Glutamatergic neuron (in vitro differentiated cells): ENCODE measurements around the gene DNAH14. TPM values are rescaled to one million over a fixed set of nuclear protein-coding genes. Genes with fewer than 3 reads are reported as not detected.
"Not testable (repeated sequence)": the region's sequence is repeated elsewhere in the genome, so short reads cannot be mapped to it uniquely, and the experiment has no call there.

Source experiments
- DNase-seq: peaks from one replicate; pipeline ENCODE4 v3.0.0; 2022
- H3K27ac Mint-ChIP-seq: one replicate; pipeline ENCODE4 v1.8.0; 2020; ENCODE audit warnings: mild to moderate bottlenecking, mixed read lengths, inconsistent platforms; ENCODE audit not compliant: unreplicated experiment
- H3K27me3 Mint-ChIP-seq: one replicate; pipeline ENCODE4 v1.8.0; 2020; ENCODE audit warnings: mild to moderate bottlenecking, moderate library complexity, mixed read lengths, inconsistent platforms; ENCODE audit not compliant: unreplicated experiment
- H3K36me3 Mint-ChIP-seq: one replicate; pipeline ENCODE4 v1.8.0; 2020; ENCODE audit warnings: mild to moderate bottlenecking, mixed read lengths, inconsistent platforms; ENCODE audit not compliant: unreplicated experiment
- H3K4me1 Mint-ChIP-seq: one replicate; pipeline ENCODE4 v1.8.0; 2020; ENCODE audit warnings: mild to moderate bottlenecking, low read depth, mixed read lengths, inconsistent platforms; ENCODE audit not compliant: unreplicated experiment
- H3K4me3 Mint-ChIP-seq: one replicate; pipeline ENCODE4 v1.8.0; 2020; ENCODE audit warnings: mild to moderate bottlenecking, mixed read lengths, inconsistent platforms; ENCODE audit not compliant: unreplicated experiment
- H3K9me3 Mint-ChIP-seq: one replicate; pipeline ENCODE4 v1.8.0; 2020; ENCODE audit warnings: mild to moderate bottlenecking, moderate library complexity, mixed read lengths, inconsistent platforms; ENCODE audit not compliant: unreplicated experiment
- long read RNA-seq: library from polyadenylated mRNA; unstranded; transcript quantifications from one replicate; pipeline ENCODE4 v2.0.0, GENCODE V29; 2020; ENCODE audit not compliant: unreplicated experiment
- total RNA-seq: library from RNA; stranded (reverse); fragmentation: NEBNext Ultra II Directional; extraction: Animal tissue kit (Norgen Biotek cat#: 25700); gene quantifications from one replicate; pipeline ENCODE4 v1.2.1, GENCODE V29; 2021; ENCODE audit not compliant: unreplicated experiment
- TF ChIP-seq, protein P1 (sequence below): fragments of 200-600 bp; sonication (generic); IDR thresholded peaks from one replicate; pipeline ENCODE4 v1.5.0; 2021; ENCODE audit not compliant: partially characterized antibody, unreplicated experiment

The DNAH14 gene
- 36.6 TPM for total RNA-seq
- long read RNA-seq, partial matches to known transcripts, result 1 of 4 reads
- long read RNA-seq, other reads (novel, unspliced or antisense), result 3 of 4 reads

DNA sequence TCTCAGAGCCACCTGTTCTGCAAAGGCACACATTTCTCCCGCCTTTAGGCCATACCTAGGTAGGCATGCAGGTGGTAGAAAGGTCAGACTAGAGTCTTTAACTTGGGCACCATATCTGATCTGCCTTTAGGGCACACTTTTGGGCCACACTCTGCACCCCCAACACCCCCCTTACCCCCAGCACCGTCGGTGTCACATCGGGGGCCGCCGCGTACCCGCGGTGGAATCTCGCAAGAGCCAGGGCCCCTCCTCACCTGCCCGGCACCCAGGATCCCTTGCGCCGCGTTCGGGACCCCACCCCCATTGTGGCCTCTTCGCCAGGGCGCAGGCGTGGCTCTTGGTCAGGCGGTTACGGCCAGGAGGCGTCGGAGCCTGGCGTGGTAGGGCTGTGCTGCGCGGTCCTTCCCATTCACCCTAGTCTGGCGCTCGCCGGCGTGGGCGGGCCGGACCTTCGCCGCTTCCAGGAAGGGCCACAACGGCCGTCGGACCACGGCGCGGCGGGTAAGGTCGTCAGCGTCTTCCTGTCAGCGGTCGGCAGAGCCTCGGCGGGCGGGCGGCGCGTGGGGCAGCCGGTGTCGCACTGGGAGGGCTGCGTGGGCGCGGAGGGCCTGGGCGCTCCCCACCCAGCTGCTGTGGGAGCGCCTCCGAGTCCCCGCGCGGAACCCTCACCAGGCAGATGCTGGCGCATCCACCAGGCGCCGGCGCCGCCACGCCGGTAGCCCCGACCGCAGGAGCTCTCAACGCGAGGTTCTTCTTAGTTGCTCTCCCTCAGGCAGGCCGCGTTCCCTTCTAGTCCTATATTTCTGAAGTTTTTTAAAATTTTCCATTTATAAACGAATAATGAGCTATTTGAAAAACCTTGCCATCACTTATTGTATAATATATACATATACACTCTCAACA is at the start of gene DNAH14:
Gene DNAH14, plus strand, starts transcription at position 341 of the 903 bp plus-strand sequence. CDS start 23,028 bp downstream, outside the sequence.
- H3K27ac Mint-ChIP-seq, result peak within 1 kb of the TSS; percentile 43
- H3K4me3 Mint-ChIP-seq, result peak within 1 kb of the TSS; percentile 86
- H3K4me1 Mint-ChIP-seq, result no peaks in the 10 kb centered on the region
- H3K36me3 Mint-ChIP-seq, result peaks cover 28% of the 10 kb centered on the region
- peaks cover 2% of the 10 kb centered on the region for H3K27me3 Mint-ChIP-seq
- peaks cover 14% of the 10 kb centered on the region for H3K9me3 Mint-ChIP-seq
- TF ChIP-seq, protein P1, sequence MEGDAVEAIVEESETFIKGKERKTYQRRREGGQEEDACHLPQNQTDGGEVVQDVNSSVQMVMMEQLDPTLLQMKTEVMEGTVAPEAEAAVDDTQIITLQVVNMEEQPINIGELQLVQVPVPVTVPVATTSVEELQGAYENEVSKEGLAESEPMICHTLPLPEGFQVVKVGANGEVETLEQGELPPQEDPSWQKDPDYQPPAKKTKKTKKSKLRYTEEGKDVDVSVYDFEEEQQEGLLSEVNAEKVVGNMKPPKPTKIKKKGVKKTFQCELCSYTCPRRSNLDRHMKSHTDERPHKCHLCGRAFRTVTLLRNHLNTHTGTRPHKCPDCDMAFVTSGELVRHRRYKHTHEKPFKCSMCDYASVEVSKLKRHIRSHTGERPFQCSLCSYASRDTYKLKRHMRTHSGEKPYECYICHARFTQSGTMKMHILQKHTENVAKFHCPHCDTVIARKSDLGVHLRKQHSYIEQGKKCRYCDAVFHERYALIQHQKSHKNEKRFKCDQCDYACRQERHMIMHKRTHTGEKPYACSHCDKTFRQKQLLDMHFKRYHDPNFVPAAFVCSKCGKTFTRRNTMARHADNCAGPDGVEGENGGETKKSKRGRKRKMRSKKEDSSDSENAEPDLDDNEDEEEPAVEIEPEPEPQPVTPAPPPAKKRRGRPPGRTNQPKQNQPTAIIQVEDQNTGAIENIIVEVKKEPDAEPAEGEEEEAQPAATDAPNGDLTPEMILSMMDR, result no peak
- peak; percentile 84 for DNase-seq

DNA sequence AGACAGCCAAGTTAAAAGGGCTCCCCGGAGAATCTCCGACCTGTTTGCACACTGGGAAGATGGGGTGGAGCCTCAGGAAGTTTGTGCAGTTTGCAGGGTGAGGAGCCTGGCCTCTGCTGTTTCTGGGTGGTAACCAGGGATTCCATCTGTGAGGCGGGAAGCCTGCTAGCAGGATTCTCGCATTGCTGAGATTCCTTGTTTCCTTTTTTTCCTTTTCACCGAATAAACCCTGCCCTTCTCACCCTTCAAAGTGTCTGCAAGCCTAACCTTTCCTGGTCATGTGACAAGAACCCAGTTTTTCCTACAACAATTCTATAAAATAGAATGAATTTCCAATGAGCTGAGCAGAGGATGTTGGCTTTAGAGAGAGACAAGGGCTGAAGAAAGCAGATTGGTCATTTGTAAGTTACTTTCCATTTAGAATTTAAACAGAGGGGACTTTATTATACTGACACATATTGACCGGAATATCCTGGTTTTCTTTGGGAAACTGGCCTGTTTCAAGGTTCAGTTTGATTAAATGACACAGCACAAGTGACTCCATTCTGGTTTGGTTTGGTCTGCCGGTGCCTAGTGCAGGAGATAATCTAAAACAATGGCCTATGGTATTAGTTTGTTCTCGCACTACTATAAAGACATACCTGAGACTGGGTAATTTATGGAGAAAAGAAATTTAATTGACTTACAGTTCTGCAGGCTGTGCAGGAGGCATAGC is 48.7 kb upstream of the DNAH14 start:
- peaks cover 1% of the 10 kb centered on the region for H3K9me3 Mint-ChIP-seq
- no peak overlapping the region for H3K27ac Mint-ChIP-seq
- TF ChIP-seq, protein P1, result no peak
- H3K4me3 Mint-ChIP-seq, result no peak overlapping the region
- DNase-seq, result no peak
- no peaks in the 10 kb centered on the region for H3K27me3 Mint-ChIP-seq
- H3K36me3 Mint-ChIP-seq, result peaks cover 7% of the 10 kb centered on the region
- H3K4me1 Mint-ChIP-seq, result peaks cover 5% of the 10 kb centered on the region

DNA sequence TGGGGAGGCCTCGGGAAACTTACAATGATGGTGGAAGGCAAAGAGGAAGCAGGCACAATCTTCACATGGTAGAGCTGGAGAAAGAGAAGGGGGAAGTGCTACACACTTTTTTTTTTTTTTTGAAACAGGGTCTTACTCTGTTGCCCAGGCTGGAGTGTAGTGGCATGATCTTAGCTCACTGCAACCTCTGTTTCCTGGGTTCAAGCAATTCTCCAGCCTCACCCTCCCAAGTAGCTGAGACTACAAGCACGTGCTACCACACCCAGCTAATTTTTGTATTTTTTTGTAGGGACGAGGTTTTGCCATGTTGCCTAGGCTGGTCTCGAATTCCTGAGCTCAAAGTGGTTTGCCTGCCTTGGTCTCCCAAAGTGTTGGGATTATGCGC is 48.2 kb upstream of the DNAH14 start:
- not testable (repeated sequence) for H3K27me3 Mint-ChIP-seq, H3K27ac Mint-ChIP-seq, H3K9me3 Mint-ChIP-seq, DNase-seq, H3K4me3 Mint-ChIP-seq, H3K4me1 Mint-ChIP-seq
- H3K36me3 Mint-ChIP-seq, result peaks cover 12% of the 10 kb centered on the region

DNA sequence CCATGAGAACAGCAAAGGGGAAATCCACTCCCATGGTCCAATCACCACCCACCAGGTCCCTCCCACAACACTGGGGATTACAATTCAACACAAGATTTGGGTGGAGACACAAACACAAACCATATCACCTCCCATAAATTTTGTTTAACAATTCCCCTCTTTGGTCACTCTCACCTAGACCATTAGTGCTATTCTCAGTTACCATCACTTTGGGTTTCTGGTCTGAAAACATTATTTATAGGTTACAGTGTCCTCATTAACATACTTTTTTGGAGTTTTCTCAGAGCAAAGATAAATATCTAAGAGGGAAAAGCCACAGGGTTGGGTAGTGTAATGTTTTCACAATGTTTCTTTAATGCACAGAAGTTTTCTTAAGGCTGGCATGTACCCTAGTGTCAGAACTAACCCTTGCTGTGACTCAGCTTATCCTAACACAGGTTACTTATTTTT is 47.7 kb upstream of the DNAH14 start:
- Mint-ChIP-seq H3K4me3 (no peak overlapping the region), H3K36me3 (peaks cover 16% of the 10 kb centered on the region), H3K27ac (no peak overlapping the region), H3K27me3 (peaks cover 3% of the 10 kb centered on the region), H3K9me3 (peaks cover 1% of the 10 kb centered on the region), H3K4me1 (peaks cover 5% of the 10 kb centered on the region)
- DNase-seq, result no peak
- TF ChIP-seq, protein P1, result no peak

DNA sequence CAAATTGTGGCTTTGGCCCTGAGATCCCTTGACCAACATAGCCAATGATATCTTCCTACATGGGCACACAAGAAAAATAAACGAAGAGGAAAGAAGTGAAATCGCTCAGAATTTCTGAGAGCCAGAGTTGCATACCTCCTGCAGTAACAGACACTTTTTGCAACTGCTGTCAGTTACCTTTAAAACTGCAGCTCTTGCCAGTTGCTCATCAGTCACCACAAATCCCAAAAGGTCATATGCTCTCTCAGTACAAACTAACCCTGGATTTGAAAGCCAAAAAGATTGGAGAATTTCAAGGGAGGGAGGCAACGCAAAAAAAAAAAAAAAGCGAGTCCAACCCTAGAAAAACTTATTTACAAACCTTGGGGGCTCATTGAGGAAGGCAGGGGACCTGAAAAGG is 47.2 kb upstream of the DNAH14 start:
- H3K27me3 Mint-ChIP-seq, result peaks cover 3% of the 10 kb centered on the region
- H3K4me1 Mint-ChIP-seq, result peaks cover 5% of the 10 kb centered on the region
- TF ChIP-seq, protein P1, result no peak
- DNase-seq, result no peak
- peaks cover 1% of the 10 kb centered on the region for H3K9me3 Mint-ChIP-seq
- H3K27ac Mint-ChIP-seq, result no peak overlapping the region
- peaks cover 16% of the 10 kb centered on the region for H3K36me3 Mint-ChIP-seq
- no peak overlapping the region for H3K4me3 Mint-ChIP-seq
